Muscle of arm (tissue), 12 donors: ENCODE data around the gene NR1D1. TPM values are rescaled to one million over a fixed set of nuclear protein-coding genes. Genes with fewer than 3 reads are reported as not detected.

Experiments used
- DNase-seq: peaks from one replicate; pipeline ENCODE4 v3.0.0-alpha.2; 2013
- polyA plus RNA-seq, 12 donors: library from polyadenylated mRNA; unstranded; fragments of 120-200 nt; gene quantifications; one replicate each; pipeline ENCODE4 v1.2.1, GENCODE V29; 2013; ENCODE audit not compliant: insufficient read length in 12 of 12

The NR1D1 gene
- polyA plus RNA-seq, 12 donors: 1.7 to 12.3 (median 3.4) TPM; not detected in 2

DNA sequence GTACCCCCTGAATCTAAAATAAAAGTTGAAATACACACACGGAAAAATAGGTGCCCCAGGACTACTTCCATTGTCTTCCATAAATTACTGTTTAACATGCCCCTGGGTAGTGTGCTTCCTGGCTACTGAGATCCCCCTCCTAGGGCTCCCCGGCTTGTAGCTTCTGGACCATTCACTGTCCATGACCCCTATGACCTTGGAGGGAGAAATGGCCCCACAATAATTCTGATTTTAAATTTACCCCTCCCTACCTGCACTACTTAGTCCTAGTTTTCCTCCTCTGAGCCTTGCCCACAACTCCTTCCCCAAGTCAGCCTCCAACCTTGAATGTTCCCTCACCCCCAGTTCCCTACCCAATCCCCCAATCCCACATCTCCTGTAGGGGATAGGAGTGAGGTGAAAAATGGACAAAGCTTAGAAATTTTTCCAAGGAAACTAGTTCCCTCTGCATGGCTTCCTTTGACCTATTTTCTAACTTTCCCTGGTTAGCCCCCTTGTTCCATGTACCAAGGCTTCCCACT, 11.9 kb upstream of the NR1D1 start:
- no peak for DNase-seq

DNA sequence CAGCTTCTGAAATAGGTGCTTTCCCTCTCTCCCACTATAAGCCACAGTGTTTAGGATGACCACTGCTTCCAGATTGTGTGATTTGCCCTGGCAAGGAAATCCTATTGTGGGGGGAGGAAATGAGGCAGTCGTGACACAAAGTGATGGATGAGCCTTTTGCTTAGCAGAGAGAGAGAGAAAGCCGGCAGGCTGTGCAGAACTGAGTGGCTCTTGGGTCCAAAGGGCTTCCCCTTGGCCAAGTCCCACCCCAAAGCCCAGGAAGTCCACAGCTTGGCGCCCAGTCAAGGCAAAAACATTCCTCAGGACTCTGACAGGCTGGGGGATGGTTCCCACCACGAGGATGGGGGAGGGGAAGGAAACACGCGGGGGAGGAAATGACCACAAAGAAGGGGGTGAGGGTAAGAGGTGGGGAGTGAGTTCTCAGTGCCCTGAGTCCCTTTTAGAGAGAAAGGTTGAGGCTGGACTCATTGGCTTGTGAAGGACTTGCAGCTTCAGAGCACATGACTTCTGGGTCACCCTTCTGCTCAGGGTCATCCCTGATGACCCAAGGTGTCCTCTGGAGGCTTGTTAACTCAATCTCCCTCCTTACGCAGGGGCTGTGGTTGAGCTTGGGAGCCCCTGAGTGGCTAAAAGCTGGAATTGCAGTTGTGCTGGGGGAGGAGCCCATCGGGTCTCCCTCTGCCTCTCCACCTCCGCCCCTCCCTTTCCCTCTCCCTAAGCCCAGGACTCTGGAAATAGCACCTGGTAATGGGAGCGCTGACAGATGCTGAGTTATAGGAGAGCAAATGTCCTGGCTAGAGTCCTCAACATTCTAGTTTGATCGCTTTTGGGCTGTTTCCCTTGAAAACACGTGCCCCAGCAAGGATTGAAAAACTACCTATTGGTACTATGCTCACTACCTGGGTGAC, 11.1 kb upstream of the NR1D1 start:
- DNase-seq: peak; percentile 96

DNA sequence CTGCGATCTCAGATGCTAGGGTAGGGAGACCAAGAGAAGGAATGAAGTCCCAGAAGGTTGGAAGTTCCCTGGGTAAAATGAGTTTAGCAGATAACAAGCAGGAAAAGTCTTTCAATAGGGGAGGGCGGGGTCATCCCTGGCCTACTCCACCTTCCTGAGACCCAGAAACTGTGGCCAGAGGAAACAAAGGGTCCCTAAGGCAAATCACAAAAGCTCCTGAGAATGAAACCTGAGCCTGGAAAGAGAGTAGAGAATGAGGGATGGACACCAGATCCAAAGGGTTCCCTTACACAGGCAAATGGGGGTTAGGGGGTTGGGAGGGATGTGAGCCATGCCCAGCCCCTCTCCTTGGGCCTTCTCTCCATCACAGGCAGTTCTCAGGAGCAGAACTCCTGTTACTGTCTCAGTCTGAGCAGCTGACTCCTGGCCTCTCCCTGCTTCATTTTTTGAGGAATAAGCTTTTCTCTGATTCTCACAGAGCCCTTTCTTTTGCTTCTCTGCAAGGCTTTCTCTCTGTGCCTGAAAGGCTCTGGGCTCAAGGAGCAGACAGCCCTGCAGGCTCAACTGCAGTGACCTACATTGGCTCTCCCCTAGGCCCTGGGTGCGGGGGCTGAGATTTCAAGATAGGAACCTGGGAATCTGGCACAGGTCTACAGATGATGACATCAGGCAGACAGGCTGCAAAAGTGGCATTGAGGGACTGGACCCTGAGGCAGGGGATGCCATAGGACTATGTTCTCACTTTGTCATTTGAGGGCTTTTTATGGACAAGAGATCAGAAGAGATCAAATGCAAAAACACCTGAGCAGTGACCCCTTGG, 9.8 kb upstream of the NR1D1 start:
- DNase-seq: no peak

DNA sequence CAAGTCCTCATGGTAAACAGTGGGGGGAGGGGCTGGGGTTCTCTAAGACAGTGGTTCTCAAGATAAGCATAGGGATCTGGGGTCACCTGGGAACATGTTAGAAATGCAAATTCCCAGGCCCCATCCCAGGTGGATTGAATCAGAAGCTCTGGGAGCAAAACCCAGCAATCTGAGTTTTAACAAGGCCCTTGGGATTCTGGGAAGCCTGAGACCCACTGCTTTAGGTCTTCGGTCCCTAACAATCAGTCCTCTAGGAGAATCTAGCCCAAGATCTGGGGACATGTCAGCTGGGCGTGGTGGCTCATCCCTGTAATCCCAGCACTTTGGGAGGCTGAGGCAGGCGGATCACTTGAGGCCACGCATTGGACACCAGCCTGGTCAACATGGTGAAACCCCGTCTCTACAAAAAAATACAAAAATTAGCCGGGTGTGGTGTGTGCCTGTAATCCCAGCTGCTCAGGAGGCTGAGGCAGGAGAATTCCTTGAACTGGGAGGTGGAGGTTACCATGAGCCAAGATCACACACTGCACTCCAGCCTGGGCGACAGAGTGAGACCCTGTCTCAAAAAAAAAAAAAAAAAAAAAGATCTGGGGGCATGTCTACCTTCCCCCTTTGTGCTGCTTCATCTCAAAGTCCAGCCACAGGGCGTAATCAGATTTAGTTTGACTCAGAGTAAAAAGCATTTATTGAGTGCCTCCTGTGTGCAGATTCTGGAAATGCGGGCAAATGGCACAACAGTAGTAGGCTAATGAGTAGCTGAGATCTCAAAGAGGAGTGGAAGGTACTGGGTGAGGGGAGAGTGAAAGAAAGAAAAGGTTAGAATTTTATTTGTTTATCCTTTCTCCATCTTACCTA, 8.8 kb upstream of the NR1D1 start:
- no peak for DNase-seq

DNA sequence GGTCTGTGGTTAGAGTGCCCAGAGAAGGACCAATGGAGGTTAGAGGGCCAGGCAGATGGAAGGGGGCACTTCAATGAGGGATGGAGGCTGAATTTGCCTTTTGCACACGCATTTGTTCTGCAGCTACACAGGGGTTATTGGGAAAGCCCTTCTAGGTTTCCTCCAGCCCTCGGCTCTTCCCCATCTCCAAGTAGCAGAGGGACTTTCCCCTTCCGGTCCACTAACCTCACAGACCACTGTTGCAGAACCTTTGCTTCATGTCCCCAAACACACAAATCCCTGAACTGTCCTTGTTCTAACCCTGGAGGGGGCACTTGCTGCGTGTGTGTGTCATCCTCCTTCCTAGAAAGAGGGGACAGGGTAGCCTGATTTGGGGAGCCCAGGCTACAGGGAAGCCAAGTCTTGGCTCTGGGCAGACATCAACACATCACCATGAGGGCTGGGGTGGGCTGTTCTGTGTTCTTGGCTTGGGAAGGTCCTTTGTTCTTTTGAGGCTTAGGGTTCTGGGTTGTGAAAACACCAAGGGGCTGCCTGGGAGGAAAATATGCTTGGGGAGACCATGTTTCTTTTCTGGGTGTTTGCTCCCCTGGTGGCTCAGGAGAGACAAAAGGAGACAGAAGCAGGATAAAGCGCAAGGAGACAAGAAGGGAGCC, 7.3 kb upstream of the NR1D1 start:
- no peak for DNase-seq

DNA sequence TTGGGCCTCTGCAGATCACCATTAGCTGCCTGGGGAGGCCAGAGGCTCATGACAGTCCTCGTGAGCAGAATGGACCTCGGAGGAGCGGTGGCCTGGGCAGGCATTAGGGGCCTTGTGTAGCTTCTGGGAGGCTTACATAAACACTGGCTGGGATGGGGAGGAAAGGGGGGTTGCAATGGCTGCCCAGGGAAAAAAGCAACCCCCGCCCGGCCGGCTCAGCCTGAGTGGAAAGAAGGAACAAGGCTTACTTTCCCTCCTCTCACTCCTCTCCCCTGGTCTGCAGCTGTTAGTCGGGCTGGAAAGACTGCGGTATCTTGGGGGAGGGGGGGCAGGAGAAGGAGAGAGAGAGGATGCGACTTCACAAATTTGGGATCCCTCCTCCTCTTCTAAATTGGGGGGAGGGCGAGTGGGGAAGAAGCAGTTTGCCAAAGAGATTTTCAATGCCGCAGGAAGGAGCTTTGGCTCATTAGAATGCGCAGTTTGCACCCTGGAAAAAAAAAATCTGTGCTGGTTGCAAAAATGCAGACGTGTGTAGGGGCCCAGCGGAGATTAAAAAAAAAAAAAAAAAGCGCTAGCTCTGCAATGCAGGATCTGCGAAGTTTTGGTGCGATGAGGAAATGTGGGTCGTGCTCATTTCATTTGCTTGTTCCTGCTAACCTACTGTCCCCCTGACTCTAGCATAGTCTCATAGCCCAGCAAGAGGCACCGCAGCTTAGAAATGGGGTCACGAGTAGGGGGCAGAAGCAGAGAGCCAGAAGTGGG, 6.6 kb upstream of the NR1D1 start:
- no peak for DNase-seq

DNA sequence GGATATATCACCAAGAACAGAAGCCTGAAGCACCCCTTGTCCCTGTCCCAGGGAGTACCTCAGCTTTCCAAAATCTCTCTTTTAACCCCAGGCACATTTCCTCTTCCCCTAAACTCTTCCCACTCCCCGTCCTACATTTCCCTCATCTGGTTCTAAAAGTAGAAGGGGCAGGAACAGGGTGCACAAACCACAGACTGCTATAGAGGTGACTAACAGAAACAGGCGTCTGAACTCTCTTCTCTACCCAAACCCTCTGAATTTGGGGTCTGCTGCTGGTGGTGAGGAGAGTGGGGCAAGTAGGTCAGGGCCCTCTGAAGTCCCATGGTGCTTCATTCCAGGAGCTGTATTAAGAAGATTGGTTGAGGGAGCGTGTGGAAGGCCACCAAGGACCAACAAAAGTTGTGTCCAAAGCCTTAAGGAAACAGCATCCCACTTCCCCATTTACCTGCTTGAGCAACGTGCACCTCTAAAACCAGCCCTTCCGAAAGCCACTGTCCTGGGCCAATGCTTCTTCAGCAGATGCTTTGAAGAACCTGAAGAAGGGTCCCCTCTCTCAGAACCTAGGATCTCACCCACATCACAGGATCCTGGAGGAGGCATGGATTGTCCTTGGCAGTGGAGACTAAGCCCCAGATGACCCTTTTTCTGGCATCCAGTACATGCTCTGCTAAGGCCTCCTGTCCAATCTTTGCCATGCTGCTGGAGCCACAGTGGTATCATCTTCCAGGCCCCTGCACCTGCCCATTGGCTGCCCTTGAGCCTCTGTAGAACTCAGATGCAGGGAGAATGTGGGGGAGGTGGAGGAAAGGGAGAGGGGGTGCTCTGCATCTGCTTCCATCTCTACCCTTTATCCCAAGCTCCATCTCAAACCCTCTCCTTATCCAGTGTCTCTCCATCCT, 5.7 kb upstream of the NR1D1 start:
- no peak for DNase-seq

DNA sequence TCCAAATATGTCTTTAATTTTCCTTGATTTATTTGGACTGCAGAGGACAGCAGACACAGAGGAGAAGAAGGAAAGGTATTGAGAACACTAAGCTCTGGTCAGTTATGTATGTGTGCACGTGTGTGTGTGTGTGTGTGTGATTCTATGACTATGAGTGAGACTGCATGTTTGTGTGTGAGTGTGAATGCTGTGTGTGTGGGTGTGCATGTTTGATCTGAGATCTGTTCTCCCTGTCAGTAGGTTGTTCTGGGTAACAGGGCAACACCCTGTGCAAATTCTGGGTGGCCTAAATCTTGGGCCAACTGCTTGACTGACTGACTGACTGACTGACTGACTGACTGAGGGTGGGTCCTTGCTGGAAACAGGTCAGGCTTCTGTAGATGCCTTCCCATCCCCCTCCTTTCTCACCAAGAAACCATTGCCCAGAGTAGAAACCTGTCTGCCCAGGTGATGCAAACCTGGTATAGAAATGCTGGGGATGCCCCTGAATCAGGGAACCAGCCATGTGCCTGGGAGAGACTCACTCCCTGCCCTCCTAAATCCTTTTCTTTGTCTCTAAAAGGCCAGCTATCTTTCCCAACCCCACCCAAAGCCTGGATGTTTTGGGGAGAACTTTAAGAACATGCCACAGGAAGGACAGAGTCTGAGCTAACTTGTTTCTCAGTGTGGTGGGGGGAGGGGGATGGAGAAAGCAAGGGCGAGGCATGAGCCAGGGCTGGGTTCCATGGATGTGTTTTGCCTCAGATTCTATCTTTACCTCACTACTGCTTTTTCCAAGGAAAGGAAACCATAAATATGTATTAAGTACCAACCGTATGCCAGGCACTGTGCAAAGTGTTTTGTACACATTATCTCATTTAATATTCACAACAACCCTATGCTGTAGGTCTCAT, 4.5 kb upstream of the NR1D1 start:
- no peak for DNase-seq

DNA sequence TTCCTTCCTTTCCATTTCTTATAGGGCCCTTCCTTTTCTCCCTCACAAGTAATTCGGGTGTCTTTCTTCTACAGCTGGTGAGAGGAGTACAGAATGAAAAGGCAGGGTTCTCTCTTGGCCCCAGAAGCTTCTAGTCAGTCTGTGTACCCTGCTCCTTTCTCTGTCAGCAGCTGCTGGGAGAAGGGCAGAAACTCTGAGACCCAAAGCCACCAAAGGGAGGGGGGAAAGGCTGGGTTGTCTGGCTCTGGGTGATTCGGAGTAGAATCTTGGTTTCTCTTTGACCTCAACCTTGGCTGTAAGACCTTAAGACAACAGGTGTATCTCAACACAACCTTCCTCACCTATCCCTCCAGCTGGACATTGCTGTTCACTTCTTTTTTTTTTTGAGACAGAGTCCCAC, 3.3 kb upstream of the NR1D1 start:
- DNase-seq: no peak

DNA sequence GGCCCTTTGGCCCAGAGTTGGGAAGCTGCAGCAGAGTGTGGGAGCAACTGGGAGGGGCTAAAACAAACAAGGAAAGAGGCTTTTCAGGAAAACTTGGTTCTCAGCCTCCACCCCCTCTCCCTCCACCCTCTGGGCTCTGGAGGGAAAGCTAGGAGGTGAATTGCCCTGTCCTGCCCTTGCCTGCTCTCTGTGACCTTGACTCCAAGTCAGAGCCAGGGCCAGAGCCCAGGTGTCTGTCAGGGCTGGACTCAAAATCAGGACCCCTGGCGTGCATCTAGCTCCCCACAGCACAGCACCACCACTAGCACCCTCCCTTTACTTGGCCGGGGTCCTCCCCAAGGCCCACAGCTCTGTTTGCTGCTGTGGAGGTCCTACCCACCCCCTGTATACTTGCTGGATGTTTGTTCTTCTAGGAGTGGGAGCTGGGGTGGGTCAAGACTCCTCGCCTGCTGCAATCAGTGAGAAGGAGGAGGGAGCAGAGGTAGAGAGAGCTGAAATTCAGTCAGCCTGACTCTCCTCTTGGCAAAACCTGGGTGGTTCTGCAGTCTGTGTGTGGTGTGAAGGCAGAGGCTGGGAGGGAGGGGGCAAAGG, 2.8 kb upstream of the NR1D1 start:
- no peak for DNase-seq

DNA sequence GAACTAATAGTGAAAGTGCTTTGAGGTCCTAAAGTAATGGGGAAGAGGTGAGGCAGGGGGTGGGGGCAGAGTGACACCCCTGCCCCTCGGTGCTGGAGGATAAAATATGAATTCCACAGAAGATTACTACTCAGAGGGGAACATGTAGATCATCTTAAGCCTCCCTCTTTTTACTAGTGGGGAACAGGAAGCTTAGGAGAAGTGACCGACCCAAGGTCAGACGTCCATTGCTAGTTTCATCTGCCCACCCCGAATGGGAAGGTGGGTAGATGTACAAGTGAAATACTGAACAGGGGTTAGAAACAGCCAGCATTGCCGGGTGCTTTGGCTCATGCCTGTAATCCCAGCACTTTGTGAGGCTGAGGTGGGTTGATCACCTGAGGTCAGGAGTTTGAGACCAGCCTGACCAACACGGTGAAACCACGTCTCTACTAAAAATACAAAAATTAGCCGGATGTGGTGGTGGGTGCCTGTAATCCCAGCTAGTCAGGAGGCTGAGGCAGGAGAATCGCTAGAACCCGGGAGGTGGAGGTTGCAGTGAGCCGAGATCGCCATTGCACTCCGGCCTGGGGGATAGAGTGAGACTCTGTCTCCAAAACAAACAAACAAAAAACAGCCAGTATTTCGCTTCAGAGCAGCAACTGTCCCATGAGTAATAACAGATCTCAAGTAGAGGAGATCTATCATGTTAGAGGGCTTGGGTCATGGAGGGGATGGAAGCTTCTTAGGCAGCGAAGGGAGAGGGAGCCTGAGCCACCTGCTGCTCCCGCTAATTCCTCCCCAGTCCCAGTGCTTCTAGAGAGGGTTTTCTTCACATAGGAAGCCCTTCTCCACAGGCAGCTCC, 1.2 kb upstream of the NR1D1 start:
- DNase-seq: no peak

DNA sequence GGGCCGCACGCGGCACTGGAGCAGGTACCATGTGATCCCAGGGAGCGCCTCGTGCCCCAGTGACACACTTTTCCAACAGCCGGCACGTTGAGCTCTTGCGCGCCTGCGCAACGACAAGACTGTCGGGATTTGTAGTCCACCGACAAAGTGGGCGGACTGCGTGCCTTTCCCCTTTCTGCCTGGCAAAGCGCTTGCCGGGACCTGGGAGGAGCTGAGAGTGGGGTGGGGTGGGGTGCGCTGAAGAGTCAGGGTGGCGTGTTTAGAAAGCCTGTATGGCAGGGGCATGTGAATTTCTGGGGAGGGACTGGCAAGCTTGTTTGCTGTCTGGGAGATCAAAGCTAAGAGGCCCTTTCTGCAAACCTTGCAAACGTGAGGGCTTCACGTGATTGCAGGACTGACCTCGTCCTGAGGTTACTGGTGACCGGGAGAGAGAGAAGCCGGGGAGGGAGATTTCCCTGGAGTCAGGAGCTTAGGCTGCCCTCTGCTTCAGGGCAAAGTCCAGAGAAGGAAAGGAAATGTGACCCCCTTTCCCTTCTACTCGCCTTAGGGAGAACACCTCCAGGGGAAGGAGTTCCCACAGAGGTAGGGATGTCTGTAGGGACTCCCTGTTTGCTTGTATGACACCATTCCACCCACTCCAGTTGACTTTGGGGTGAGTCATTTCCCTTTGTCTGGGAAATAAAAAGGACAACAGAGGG, 429 bp upstream of the NR1D1 start:
- peak; percentile 91 for DNase-seq

DNA sequence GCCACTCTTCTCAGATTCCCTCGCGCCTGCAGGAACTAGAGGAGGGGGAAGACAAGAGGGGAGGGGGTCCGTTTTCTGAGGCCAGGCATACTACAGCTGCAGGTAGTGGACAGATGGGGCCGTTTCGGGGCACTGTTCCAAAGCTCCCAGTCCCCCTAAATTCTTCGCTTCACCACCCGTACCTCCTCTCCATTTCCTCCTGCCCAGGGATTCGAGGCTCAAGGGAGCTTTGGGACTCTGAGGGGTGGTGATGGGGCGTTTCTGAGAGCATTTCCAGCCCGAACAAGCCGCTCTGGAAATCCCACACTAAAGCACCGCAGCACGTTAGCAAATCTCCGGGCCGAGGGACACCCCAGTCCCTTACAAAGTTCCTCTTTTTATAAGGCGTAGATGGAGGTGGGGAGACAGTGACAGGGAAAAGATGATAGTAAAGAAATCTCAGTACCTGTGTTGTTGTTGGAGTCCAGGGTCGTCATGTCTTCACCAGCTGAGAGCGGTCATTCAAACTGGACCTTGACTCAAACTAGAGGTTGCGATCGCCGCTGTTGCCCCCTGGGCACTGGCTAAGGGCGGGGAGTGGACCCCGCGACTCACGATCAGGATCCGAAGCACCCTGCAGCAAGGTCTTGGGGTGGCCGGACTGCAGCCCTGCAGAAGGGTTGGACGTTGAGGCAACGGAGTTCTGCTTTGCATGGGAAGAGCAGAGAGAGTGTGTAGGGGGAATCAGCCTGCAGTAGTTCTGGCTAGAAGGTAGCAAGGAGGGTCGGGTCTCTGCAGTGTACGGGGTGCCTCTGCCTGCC, 570 bp downstream of the NR1D1 start:
- no peak for DNase-seq

DNA sequence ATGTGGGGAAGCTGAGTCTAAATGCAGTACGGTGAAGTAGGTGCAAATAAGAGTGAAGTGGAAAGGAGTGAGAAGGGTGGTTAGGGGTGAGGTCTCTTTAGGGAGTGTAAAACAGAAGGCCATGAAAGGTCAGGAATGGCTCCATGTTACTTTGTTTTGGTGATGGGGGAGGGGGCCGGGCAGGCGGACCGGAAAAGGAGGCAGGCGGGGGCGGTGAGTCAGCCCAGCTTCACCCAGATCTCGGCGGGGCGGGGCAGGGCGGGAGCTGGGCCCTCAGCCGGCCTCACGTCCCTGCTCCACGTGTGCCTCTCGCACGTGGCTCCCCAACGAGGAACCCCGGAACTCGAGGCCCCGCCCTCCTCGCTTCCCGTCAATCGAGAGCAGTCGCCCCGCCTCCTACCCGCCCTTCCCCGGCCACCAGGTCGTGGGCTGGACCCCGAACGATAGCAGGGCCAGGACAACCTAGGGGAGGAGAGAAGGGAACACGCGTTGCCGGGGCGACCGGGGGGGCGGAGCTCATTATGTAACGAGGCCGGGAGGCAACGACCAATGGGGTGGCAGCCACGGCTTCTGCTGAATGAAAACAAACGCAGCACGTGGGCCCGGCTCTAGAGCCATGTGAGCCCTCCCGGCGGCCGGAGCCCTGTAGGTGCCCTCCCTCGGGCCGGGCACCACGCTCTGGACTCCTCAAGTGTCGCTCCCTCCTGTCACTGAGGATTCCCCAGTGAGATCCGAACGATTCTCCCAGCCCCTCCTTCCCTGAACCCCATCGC, 1.4 kb downstream of the NR1D1 start:
- peak; percentile 93 for DNase-seq
